ENCODE measurements around the gene PRPF31.
"Not testable (repeated sequence)": the region's sequence is repeated elsewhere in the genome, so short reads cannot be mapped to it uniquely, and the experiment has no call there.

Gene PRPF31

DNA sequence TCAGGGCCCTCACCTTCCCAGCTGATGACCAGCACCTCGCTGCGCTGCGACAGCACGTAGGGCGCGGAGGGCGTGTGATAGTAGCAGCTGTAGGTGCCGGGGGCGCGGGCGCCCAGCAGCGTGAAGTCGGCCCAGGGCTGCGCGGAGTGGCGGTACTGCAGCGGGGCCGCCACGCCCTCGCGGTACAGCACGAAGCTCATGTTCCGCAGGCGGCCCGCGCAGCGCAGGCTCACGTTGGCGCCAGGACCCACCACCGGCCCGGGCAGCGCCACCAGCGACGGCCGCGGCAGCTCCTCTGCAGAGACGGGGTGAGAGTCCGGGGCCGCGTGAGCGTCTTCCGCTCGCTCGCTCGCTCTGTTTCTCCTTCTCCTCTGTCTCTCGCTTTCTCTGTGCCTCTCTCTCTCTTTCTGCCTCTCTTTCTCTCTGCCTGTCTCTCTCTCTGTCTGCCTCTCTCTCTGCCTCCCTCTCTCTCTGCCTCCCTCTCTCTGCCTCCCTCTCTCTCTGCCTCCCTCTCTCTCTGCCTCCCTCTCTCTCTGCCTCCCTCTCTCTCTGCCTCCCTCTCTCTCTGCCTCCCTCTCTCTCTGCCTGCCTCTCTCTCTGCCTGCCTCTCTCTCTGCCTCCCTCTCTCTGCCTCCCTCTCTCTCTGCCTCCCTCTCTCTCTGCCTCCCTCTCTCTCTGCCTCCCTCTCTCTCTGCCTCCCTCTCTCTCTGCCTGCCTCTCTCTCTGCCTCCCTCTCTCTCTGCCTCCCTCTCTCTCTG lies 19.5 kb upstream of the PRPF31 start:
- not testable (repeated sequence) for H3K27ac ChIP-seq (ENCODE audit: low read depth in 2 of 2, low read length in 2 of 2)
- peak overlapping the region; percentile 52 to 54 for H3K4me3 ChIP-seq (ENCODE audit: low read length in 2 of 2)

GRCh38 chr19:54096617-54097106 lies 18.9 kb upstream of the PRPF31 start:
- H3K9me3 ChIP-seq (ENCODE audit: control insufficient read depth in 2 of 2, low read length in 2 of 2): no peaks in the 10 kb centered on the region
- H3K27ac ChIP-seq (ENCODE audit: low read depth in 2 of 2, low read length in 2 of 2): no peak overlapping the region
- peak overlapping the region in 1 of 2 donors; percentile 40 for H3K9ac ChIP-seq (ENCODE audit: low read depth in 1 of 2, low read length in 2 of 2)
- H3K4me1 ChIP-seq (ENCODE audit: control insufficient read depth in 2 of 2, insufficient read depth in 2 of 2, low read length in 2 of 2): peaks cover 4 to 6% of the 10 kb centered on the region in 2 donors
- no peaks in the 10 kb centered on the region for H3K36me3 ChIP-seq (ENCODE audit: control insufficient read depth in 2 of 2, insufficient read depth in 2 of 2, low read length in 2 of 2)
- peaks cover 4 to 11% of the 10 kb centered on the region in 2 donors for H3K27me3 ChIP-seq (ENCODE audit: control insufficient read depth in 2 of 2, insufficient read depth in 2 of 2, low read length in 2 of 2)
- peak overlapping the region; percentile 45 to 54 for H3K4me3 ChIP-seq (ENCODE audit: low read length in 2 of 2)

More for the DNA sequence above, 19.5 kb upstream of the PRPF31 start:
- not testable (repeated sequence) for H3K36me3 ChIP-seq (ENCODE audit: control insufficient read depth in 2 of 2, insufficient read depth in 2 of 2, low read length in 2 of 2); H3K4me1 ChIP-seq (ENCODE audit: control insufficient read depth in 2 of 2, insufficient read depth in 2 of 2, low read length in 2 of 2); H3K9me3 ChIP-seq (ENCODE audit: control insufficient read depth in 2 of 2, low read length in 2 of 2)
- peak overlapping the region in 1 of 2 donors; percentile 40 for H3K9ac ChIP-seq (ENCODE audit: low read depth in 1 of 2, low read length in 2 of 2)
- peaks cover 4 to 11% of the 10 kb centered on the region in 2 donors for H3K27me3 ChIP-seq (ENCODE audit: control insufficient read depth in 2 of 2, insufficient read depth in 2 of 2, low read length in 2 of 2)

DNA sequence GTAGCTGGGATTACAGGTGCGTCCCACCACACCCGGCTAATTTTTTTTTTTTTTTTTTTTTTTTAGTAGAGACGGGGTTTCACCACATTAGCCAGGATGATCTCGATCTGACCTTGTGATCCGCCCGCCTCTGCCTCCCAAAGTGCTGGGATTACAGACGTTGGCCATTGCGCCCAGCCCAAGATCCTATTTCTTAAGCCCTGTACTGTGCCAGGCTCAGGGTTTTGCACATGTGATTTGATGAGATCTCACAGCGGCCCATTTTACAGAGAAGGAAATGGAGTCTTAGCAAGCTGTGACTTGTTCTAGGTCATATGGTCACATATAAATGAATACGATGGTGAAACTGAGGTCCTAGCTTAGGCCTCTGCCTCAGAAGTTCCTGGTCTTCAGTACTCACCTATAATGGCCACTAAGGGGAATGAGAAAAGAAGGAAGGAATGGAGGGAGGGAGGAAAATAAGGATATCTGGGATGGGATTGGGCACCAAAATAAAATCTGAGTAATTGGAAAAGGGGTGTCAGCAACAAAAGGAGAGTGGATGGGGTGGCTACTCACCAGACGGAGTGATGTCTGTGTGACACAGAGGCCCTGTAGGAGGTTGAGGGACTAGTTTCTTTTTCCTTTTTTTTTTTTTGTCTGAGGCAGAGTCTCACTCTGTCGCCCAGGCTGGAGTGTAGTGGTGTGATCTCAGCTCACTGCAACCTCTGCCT lies 16.2 kb upstream of the PRPF31 start:
- peaks cover 13 to 16% of the 10 kb centered on the region in 2 donors for H3K4me1 ChIP-seq (ENCODE audit: control insufficient read depth in 2 of 2, insufficient read depth in 2 of 2, low read length in 2 of 2)
- no peak overlapping the region for H3K9ac ChIP-seq (ENCODE audit: low read depth in 1 of 2, low read length in 2 of 2)
- H3K27ac ChIP-seq (ENCODE audit: low read depth in 2 of 2, low read length in 2 of 2): no peak overlapping the region
- H3K27me3 ChIP-seq (ENCODE audit: control insufficient read depth in 2 of 2, insufficient read depth in 2 of 2, low read length in 2 of 2): peaks cover 4 to 11% of the 10 kb centered on the region in 2 donors
- no peaks in the 10 kb centered on the region for H3K36me3 ChIP-seq (ENCODE audit: control insufficient read depth in 2 of 2, insufficient read depth in 2 of 2, low read length in 2 of 2)
- H3K4me3 ChIP-seq (ENCODE audit: low read length in 2 of 2): no peak overlapping the region
- no peaks in the 10 kb centered on the region for H3K9me3 ChIP-seq (ENCODE audit: control insufficient read depth in 2 of 2, low read length in 2 of 2)

DNA sequence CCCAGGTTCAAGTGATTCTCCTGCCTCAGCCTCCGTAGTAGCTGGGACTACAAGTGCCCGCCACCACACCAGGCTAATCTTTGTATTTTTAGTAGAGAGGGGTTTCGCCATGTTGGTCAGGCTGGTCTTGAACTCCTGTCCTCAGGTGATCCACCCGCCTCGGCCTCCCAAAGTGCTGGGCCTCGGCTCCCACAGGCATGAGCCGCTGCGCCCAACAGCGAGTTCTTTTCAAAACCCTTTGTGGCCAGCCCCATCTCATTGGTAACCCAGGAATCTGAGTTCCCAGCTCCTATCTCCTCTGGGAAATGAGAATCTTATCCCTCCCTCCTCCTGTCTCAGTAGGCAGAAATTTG lies 15.7 kb upstream of the PRPF31 start:
- H3K9ac ChIP-seq (ENCODE audit: low read depth in 1 of 2, low read length in 2 of 2); H3K27me3 ChIP-seq (ENCODE audit: control insufficient read depth in 2 of 2, insufficient read depth in 2 of 2, low read length in 2 of 2); H3K27ac ChIP-seq (ENCODE audit: low read depth in 2 of 2, low read length in 2 of 2); H3K9me3 ChIP-seq (ENCODE audit: control insufficient read depth in 2 of 2, low read length in 2 of 2); H3K4me3 ChIP-seq (ENCODE audit: low read length in 2 of 2); H3K36me3 ChIP-seq (ENCODE audit: control insufficient read depth in 2 of 2, insufficient read depth in 2 of 2, low read length in 2 of 2): not testable (repeated sequence)
- H3K4me1 ChIP-seq (ENCODE audit: control insufficient read depth in 2 of 2, insufficient read depth in 2 of 2, low read length in 2 of 2): peaks cover 13 to 16% of the 10 kb centered on the region in 2 donors

GRCh38 chr19:54100561-54100960 lies 15.0 kb upstream of the PRPF31 start, which contains the start of gene OSCAR:
TSS of gene OSCAR (minus strand) at chr19:54100803. CDS start at chr19:54100792, 11 bp downstream.
- Histone ChIP-seq H3K4me3 (ENCODE audit: low read length in 2 of 2) (no peak within 1 kb of the TSS), H3K27ac (ENCODE audit: low read depth in 2 of 2, low read length in 2 of 2) (no peak within 1 kb of the TSS), H3K4me1 (ENCODE audit: control insufficient read depth in 2 of 2, insufficient read depth in 2 of 2, low read length in 2 of 2) (peaks cover 13 to 16% of the 10 kb centered on the region in 2 donors), H3K27me3 (ENCODE audit: control insufficient read depth in 2 of 2, insufficient read depth in 2 of 2, low read length in 2 of 2) (peaks cover 0 to 6% of the 10 kb centered on the region in 2 donors), H3K36me3 (ENCODE audit: control insufficient read depth in 2 of 2, insufficient read depth in 2 of 2, low read length in 2 of 2) (peaks cover 0 to 3% of the 10 kb centered on the region in 2 donors), H3K9ac (ENCODE audit: low read depth in 1 of 2, low read length in 2 of 2) (no peak within 1 kb of the TSS), H3K9me3 (ENCODE audit: control insufficient read depth in 2 of 2, low read length in 2 of 2) (no peaks in the 10 kb centered on the region)

DNA sequence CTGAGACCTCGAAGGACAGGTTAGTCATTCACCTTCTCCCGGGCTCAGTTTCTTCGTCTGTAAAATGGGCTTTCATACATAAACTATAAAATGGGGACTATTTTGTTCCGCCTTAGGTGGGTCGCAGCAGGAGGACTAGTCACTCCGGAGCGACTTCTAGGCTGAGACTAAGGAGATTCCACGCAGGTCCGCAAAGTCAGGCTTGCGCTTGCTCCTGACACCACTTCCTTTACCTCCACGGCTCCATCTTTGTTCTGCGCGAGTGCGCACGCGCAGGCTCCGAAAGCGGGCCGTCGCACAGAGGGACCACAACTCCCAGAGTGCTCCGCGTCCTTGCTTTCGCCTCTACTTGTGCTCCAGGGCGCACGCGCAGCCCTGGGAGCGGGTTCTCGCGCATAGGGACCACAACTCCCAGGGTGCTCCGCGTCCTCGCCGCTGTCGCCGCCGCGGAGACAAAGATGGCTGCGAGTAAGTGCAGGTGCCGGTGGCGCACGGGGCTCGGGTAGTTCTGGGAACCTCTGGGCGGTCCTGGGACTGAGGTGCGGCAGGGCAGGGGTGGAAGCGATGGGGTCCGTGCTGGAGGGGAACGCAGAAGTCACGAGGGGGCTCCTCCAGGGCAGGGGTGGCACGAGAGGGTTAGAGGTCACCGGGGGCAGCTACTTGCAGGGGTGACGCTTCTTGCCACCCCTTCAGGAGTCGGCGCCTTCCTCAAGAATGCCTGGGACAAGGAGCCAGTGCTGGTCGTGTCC lies 13.0 kb upstream of the PRPF31 start, which contains the start of gene NDUFA3:
Gene NDUFA3 (plus strand): TSS at position 435 of the 749 bp plus-strand sequence. CDS start 24 bp downstream, at position 459.
- H3K9me3 ChIP-seq (ENCODE audit: control insufficient read depth in 2 of 2, low read length in 2 of 2): no peaks in the 10 kb centered on the region
- H3K4me1 ChIP-seq (ENCODE audit: control insufficient read depth in 2 of 2, insufficient read depth in 2 of 2, low read length in 2 of 2): peaks cover 8 to 12% of the 10 kb centered on the region in 2 donors
- H3K36me3 ChIP-seq (ENCODE audit: control insufficient read depth in 2 of 2, insufficient read depth in 2 of 2, low read length in 2 of 2): peaks cover 13 to 23% of the 10 kb centered on the region in 2 donors
- peak within 1 kb of the TSS; percentile 93 to 100 for H3K4me3 ChIP-seq (ENCODE audit: low read length in 2 of 2)
- peak within 1 kb of the TSS; percentile 79 to 84 for H3K9ac ChIP-seq (ENCODE audit: low read depth in 1 of 2, low read length in 2 of 2)
- H3K27me3 ChIP-seq (ENCODE audit: control insufficient read depth in 2 of 2, insufficient read depth in 2 of 2, low read length in 2 of 2): no peaks in the 10 kb centered on the region
- H3K27ac ChIP-seq (ENCODE audit: low read depth in 2 of 2, low read length in 2 of 2): peak within 1 kb of the TSS; percentile 46 to 68

- Histone ChIP-seq H3K9me3 (ENCODE audit: control insufficient read depth in 2 of 2, low read length in 2 of 2) (no peaks in the 10 kb centered on the region), H3K36me3 (ENCODE audit: control insufficient read depth in 2 of 2, insufficient read depth in 2 of 2, low read length in 2 of 2) (peaks cover 33 to 45% of the 10 kb centered on the region in 2 donors), H3K4me3 (ENCODE audit: low read length in 2 of 2) (no peak overlapping the region), H3K27me3 (ENCODE audit: control insufficient read depth in 2 of 2, insufficient read depth in 2 of 2, low read length in 2 of 2) (no peaks in the 10 kb centered on the region), H3K27ac (ENCODE audit: low read depth in 2 of 2, low read length in 2 of 2) (no peak overlapping the region), H3K4me1 (ENCODE audit: control insufficient read depth in 2 of 2, insufficient read depth in 2 of 2, low read length in 2 of 2) (peaks cover 8 to 12% of the 10 kb centered on the region in 2 donors), H3K9ac (ENCODE audit: low read depth in 1 of 2, low read length in 2 of 2) (no peak overlapping the region)
These were observed 10.4 kb upstream of the PRPF31 start for GRCh38 chr19:54104998-54105715.

- Histone ChIP-seq H3K27me3 (ENCODE audit: control insufficient read depth in 2 of 2, insufficient read depth in 2 of 2, low read length in 2 of 2) (no peaks in the 10 kb centered on the region), H3K9me3 (ENCODE audit: control insufficient read depth in 2 of 2, low read length in 2 of 2) (no peaks in the 10 kb centered on the region), H3K9ac (ENCODE audit: low read depth in 1 of 2, low read length in 2 of 2) (no peak overlapping the region), H3K27ac (ENCODE audit: low read depth in 2 of 2, low read length in 2 of 2) (no peak overlapping the region), H3K4me3 (ENCODE audit: low read length in 2 of 2) (no peak overlapping the region), H3K4me1 (ENCODE audit: control insufficient read depth in 2 of 2, insufficient read depth in 2 of 2, low read length in 2 of 2) (peaks cover 8 to 12% of the 10 kb centered on the region in 2 donors), H3K36me3 (ENCODE audit: control insufficient read depth in 2 of 2, insufficient read depth in 2 of 2, low read length in 2 of 2) (peaks cover 35 to 49% of the 10 kb centered on the region in 2 donors)
These were observed 9.8 kb upstream of the PRPF31 start for GRCh38 chr19:54105796-54106195.

GRCh38 chr19:54106716-54107115 lies 8.8 kb upstream of the PRPF31 start:
- Histone ChIP-seq H3K9me3 (ENCODE audit: control insufficient read depth in 2 of 2, low read length in 2 of 2) (no peaks in the 10 kb centered on the region), H3K9ac (ENCODE audit: low read depth in 1 of 2, low read length in 2 of 2) (no peak overlapping the region), H3K4me3 (ENCODE audit: low read length in 2 of 2) (no peak overlapping the region), H3K36me3 (ENCODE audit: control insufficient read depth in 2 of 2, insufficient read depth in 2 of 2, low read length in 2 of 2) (peaks cover 39 to 51% of the 10 kb centered on the region in 2 donors), H3K4me1 (ENCODE audit: control insufficient read depth in 2 of 2, insufficient read depth in 2 of 2, low read length in 2 of 2) (peaks cover 8 to 12% of the 10 kb centered on the region in 2 donors), H3K27me3 (ENCODE audit: control insufficient read depth in 2 of 2, insufficient read depth in 2 of 2, low read length in 2 of 2) (no peaks in the 10 kb centered on the region), H3K27ac (ENCODE audit: low read depth in 2 of 2, low read length in 2 of 2) (no peak overlapping the region)

All from mucosa of rectum (tissue), 2 donors.